Panc1 (cell line): ENCODE measurements around the gene CALU. TPM values are rescaled to one million over a fixed set of nuclear protein-coding genes. Genes with fewer than 3 reads are reported as not detected.

ENCODE experiments used
- ATAC-seq: fragments of 200-7000 bp; cut with Tn5 transposase; 2 replicates; pipeline ENCODE4 v1.9.1; 2020; ENCODE audit warnings: mild to moderate bottlenecking, moderate library complexity
- BruUV-seq: library from RNA; stranded (reverse); fragments of 400-500 nt; replicated peaks from 2 replicates; lab custom pipeline; 2021; lab: Mats Ljungman, UMichigan
- CTCF ChIA-PET: fragments of 300-600 bp; sonication (Branson Sonifier 250); formaldehyde crosslinking; loops from one replicate; lab custom pipeline; 2022; ENCODE audit warnings: antibody characterized with exemption; lab: Charles Lee
- POLR2A ChIA-PET: fragments of 300-600 bp; sonication (Branson Sonifier 250); formaldehyde crosslinking; loops from one replicate; lab custom pipeline; 2022; ENCODE audit warnings: antibody characterized with exemption; lab: Charles Lee
- DNase-seq: peaks from one replicate; pipeline ENCODE4 v3.0.0-alpha.2; 2010; ENCODE audit warnings: low read depth, low spot score
- H3K27ac ChIP-seq: 2 replicates; pipeline ENCODE4 v1.5.1; 2011; ENCODE audit warnings: mild to moderate bottlenecking, low read length, inconsistent platforms
- H3K27me3 ChIP-seq: fragments of 200-500 bp; sonication (Bioruptor generic); 2 replicates; pipeline ENCODE4 v1.6.0; 2014; ENCODE audit warnings: low read length, inconsistent platforms; ENCODE audit not compliant: control insufficient read depth, insufficient read depth
- H3K36me3 ChIP-seq: fragments of 200-500 bp; sonication (Bioruptor generic); 2 replicates; pipeline ENCODE4 v1.5.1; 2014; ENCODE audit warnings: inconsistent platforms, mild to moderate bottlenecking, low read length, moderate library complexity; ENCODE audit not compliant: control insufficient read depth, insufficient read depth
- H3K4me1 ChIP-seq: 2 replicates; pipeline ENCODE4 v1.5.1; 2011; ENCODE audit warnings: inconsistent platforms, mild to moderate bottlenecking, low read length, moderate library complexity; ENCODE audit not compliant: control insufficient read depth, insufficient read depth
- H3K4me3 ChIP-seq, 2 experiments: 2 replicates each; pipeline ENCODE4 v1.5.1; 2011 to 2012; ENCODE audit warnings: low read depth in 2 of 2, low read length in 2 of 2, mild to moderate bottlenecking in 2 of 2, inconsistent platforms in 1 of 2, moderate library complexity in 1 of 2
- H3K9me3 ChIP-seq: fragments of 200-500 bp; sonication (Bioruptor generic); 2 replicates; pipeline ENCODE4 v1.5.1; 2014; ENCODE audit warnings: low read depth, mild to moderate bottlenecking, inconsistent platforms, low read length, moderate library complexity; ENCODE audit not compliant: control insufficient read depth, insufficient read depth
- POLR2AphosphoS5 ChIP-seq: IDR thresholded peaks from 2 replicates; pipeline ENCODE4 v1.6.1; 2012; ENCODE audit warnings: mild to moderate bottlenecking, low read depth, low read length, moderate library complexity
- SIN3A ChIP-seq: IDR thresholded peaks from 2 replicates; pipeline ENCODE4 v1.6.1; 2012; ENCODE audit warnings: low read depth, mild to moderate bottlenecking, low read length, moderate library complexity, borderline replicate concordance; ENCODE audit not compliant: insufficient read depth
- TCF7L2 ChIP-seq: IDR thresholded peaks from 2 replicates; pipeline ENCODE4 v1.6.1; 2011; ENCODE audit warnings: mild to moderate bottlenecking, low read depth, low read length, inconsistent platforms
- in situ Hi-C: cut with HindIII; loops from 2 replicates; pipeline ENCODE4 v1.10.0; 2016; ENCODE audit warnings: low sequenced_read_pairs, low pct_unique_long_range_greater_than_20kb
- intact Hi-C: fragments of 100-400 bp; cut with micrococcal nuclease; formaldehyde crosslinking; loops from one replicate; pipeline ENCODE4 v1.10.0; 2022; ENCODE audit not compliant: unreplicated experiment
- total RNA-seq: library from RNA; stranded (reverse); gene quantifications from one replicate; pipeline ENCODE4 v1.2.1, GENCODE V29; 2021; ENCODE audit not compliant: unreplicated experiment
- TF ChIP-seq, protein P1 (sequence below): fragments of 450-650 bp; IDR thresholded peaks from 2 replicates; pipeline ENCODE4 v1.5.1; 2017; ENCODE audit warnings: mild to moderate bottlenecking
- TF ChIP-seq, protein P2 (sequence below), 2 experiments: IDR thresholded peaks; 2 replicates each; pipeline ENCODE4 v1.6.1; 2011 to 2012; ENCODE audit warnings: low read depth in 2 of 2, control low read depth in 1 of 2, low read length in 1 of 2, mild to moderate bottlenecking in 1 of 2, moderate library complexity in 1 of 2; ENCODE audit not compliant: insufficient read depth in 1 of 2

Gene CALU
- total RNA-seq, 1 experiment from 2014 or later = 210 TPM

DNA sequence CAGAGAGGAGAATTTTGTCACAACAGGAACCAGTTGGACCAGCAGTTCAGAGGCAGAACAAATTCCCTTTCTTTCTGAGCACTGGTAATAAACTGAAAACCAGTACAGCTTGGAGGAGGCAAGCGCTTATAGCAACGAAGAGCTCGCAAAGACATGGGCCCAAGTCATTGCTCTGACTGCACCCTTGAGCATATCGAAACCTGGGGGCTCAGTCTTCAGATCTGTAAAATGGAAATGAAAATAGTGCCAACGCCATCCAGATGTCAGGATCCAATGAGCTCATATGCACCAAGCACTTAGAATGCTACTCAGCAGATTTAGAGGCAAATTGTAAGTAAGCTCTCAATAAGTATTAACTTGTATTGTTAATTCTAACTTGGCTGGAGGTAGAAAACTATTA lies 14.4 kb upstream of the CALU start:
- DNase-seq (no peak), ATAC-seq (no peak)
- intact Hi-C loops (no loop called here), in situ Hi-C loops (no loop called here)
- POLR2A ChIA-PET = no interaction called here
- CTCF ChIA-PET = interaction anchor here (1.0 kb wide), 1 partner anchor 154 kb away, joined by 3 read pairs; no protein-coding TSS in a partner anchor
- no peak overlapping the region for H3K4me3 ChIP-seq
- no peak overlapping the region for H3K27ac ChIP-seq
- H3K9me3 ChIP-seq = no peaks in the 10 kb centered on the region
- BruUV-seq = no TSS peak
- peaks cover 6% of the 10 kb centered on the region; the same call in 1 of the 2 replicates for H3K27me3 ChIP-seq
- TF ChIP-seq POLR2AphosphoS5 (no peak), SIN3A (no peak), TCF7L2 (no peak)
- TF ChIP-seq, protein P1, sequence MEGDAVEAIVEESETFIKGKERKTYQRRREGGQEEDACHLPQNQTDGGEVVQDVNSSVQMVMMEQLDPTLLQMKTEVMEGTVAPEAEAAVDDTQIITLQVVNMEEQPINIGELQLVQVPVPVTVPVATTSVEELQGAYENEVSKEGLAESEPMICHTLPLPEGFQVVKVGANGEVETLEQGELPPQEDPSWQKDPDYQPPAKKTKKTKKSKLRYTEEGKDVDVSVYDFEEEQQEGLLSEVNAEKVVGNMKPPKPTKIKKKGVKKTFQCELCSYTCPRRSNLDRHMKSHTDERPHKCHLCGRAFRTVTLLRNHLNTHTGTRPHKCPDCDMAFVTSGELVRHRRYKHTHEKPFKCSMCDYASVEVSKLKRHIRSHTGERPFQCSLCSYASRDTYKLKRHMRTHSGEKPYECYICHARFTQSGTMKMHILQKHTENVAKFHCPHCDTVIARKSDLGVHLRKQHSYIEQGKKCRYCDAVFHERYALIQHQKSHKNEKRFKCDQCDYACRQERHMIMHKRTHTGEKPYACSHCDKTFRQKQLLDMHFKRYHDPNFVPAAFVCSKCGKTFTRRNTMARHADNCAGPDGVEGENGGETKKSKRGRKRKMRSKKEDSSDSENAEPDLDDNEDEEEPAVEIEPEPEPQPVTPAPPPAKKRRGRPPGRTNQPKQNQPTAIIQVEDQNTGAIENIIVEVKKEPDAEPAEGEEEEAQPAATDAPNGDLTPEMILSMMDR = no peak
- TF ChIP-seq, protein P2, sequence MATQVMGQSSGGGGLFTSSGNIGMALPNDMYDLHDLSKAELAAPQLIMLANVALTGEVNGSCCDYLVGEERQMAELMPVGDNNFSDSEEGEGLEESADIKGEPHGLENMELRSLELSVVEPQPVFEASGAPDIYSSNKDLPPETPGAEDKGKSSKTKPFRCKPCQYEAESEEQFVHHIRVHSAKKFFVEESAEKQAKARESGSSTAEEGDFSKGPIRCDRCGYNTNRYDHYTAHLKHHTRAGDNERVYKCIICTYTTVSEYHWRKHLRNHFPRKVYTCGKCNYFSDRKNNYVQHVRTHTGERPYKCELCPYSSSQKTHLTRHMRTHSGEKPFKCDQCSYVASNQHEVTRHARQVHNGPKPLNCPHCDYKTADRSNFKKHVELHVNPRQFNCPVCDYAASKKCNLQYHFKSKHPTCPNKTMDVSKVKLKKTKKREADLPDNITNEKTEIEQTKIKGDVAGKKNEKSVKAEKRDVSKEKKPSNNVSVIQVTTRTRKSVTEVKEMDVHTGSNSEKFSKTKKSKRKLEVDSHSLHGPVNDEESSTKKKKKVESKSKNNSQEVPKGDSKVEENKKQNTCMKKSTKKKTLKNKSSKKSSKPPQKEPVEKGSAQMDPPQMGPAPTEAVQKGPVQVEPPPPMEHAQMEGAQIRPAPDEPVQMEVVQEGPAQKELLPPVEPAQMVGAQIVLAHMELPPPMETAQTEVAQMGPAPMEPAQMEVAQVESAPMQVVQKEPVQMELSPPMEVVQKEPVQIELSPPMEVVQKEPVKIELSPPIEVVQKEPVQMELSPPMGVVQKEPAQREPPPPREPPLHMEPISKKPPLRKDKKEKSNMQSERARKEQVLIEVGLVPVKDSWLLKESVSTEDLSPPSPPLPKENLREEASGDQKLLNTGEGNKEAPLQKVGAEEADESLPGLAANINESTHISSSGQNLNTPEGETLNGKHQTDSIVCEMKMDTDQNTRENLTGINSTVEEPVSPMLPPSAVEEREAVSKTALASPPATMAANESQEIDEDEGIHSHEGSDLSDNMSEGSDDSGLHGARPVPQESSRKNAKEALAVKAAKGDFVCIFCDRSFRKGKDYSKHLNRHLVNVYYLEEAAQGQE (IDR thresholded peaks at IDR 0.05; ENCODE audit: insufficient read depth in 1 of 2, low read depth in 2 of 2, low read length in 1 of 2) = no peak
- H3K4me1 ChIP-seq = no peaks in the 10 kb centered on the region
- no peaks in the 10 kb centered on the region for H3K36me3 ChIP-seq

DNA sequence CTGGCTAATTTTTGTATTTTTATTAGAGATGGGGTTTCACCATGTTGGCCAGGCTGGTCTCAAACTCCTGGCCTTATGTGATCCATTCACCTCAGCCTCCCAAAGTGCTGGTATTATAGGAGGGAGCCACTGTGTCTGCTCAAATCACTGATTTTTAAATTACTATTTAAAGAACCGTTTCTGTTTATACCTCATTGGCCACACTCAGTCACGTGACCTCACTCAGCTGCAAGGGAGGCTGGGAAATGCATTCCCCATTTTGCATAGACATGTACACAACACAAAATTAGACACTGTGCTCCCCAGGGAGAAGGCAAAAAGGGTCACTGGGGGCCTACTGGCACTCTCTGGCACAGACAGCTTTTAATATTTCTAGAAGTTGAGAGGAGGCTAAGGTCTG lies 13.6 kb upstream of the CALU start:
- no TSS peak for BruUV-seq
- in situ Hi-C loops (no loop called here), intact Hi-C loops (no loop called here)
- H3K4me3 ChIP-seq = no peak overlapping the region
- CTCF ChIA-PET = interaction anchor here (1.0 kb wide), 1 partner anchor 153 kb away, joined by 3 read pairs; no protein-coding TSS in a partner anchor
- H3K27me3 ChIP-seq = peaks cover 6% of the 10 kb centered on the region; the same call in 1 of the 2 replicates
- no peaks in the 10 kb centered on the region for H3K9me3 ChIP-seq
- no peak for ATAC-seq
- H3K27ac ChIP-seq = no peak overlapping the region
- DNase-seq = no peak
- no peak for TF ChIP-seq SIN3A
- TF ChIP-seq, protein P2 (IDR thresholded peaks at IDR 0.05; ENCODE audit: insufficient read depth in 1 of 2, low read depth in 2 of 2, low read length in 1 of 2) = no peak
- TF ChIP-seq POLR2AphosphoS5 = no peak
- no peak for TF ChIP-seq TCF7L2
- TF ChIP-seq, protein P1 = no peak
- no peaks in the 10 kb centered on the region for H3K4me1 ChIP-seq
- POLR2A ChIA-PET = no interaction called here
- no peaks in the 10 kb centered on the region for H3K36me3 ChIP-seq
